Fibroblast of lung (primary cell): Measurements from ENCODE around the gene C3.

Source experiments
- EZH2 ChIP-seq: IDR thresholded peaks from 2 replicates; pipeline ENCODE4 v1.5.1; 2012; ENCODE audit warnings: low read length, control low read depth, mild to moderate bottlenecking; ENCODE audit errors: missing control alignments
- TF ChIP-seq, protein P1 (sequence below), 2 donors: IDR thresholded peaks in 1 of 2; conservative IDR thresholded peaks in 1 of 2; 1 replicate in 1 of 2; 2 replicates in 1 of 2; pipeline ENCODE4 v1.5.1; 2011 to 2012; ENCODE audit warnings: low read length in 2 of 2, control low read depth in 1 of 2, inconsistent platforms in 1 of 2, low read depth in 1 of 2, mild to moderate bottlenecking in 1 of 2

DNA sequence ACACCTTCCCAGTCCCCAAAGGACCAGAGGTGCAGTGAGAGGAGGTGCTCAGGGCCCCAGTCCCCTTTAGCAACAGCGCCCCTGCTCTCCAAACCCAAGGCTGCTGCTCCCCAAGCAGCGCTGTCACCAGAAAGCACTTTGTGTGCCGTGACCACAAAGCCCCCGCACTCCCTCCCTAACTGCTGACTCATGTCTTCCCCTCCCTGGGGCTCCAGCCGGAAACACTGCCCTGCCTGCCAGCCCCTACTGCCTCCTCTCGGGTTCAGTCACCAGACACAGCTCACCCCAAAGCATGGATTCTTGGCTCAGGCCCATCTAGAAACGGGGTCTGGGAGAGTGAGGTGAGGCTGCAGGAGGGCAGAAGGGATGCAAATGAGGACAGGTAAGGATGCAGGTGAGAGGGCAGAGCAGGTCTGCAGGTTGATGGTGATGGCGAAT lies 45.6 kb downstream of the C3 start:
- TF ChIP-seq, protein P1, sequence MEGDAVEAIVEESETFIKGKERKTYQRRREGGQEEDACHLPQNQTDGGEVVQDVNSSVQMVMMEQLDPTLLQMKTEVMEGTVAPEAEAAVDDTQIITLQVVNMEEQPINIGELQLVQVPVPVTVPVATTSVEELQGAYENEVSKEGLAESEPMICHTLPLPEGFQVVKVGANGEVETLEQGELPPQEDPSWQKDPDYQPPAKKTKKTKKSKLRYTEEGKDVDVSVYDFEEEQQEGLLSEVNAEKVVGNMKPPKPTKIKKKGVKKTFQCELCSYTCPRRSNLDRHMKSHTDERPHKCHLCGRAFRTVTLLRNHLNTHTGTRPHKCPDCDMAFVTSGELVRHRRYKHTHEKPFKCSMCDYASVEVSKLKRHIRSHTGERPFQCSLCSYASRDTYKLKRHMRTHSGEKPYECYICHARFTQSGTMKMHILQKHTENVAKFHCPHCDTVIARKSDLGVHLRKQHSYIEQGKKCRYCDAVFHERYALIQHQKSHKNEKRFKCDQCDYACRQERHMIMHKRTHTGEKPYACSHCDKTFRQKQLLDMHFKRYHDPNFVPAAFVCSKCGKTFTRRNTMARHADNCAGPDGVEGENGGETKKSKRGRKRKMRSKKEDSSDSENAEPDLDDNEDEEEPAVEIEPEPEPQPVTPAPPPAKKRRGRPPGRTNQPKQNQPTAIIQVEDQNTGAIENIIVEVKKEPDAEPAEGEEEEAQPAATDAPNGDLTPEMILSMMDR (conservative IDR thresholded peaks at IDR 0.05 in 1 of 2, IDR thresholded peaks at IDR 0.05 in 1 of 2; ENCODE audit: low read depth in 1 of 2, low read length in 2 of 2): no peak
- TF ChIP-seq EZH2: no peak
